ENCODE data around the gene IL32. TPM values are rescaled to one million over a fixed set of nuclear protein-coding genes. Genes with fewer than 3 reads are reported as not detected.

The IL32 gene
- total and polyA plus RNA-seq, 9 of the 15 experiments (the other 6 are each of a cell fraction or from before 2014, with no cell fraction given): 0.21 to 2.2 (median 0.37) TPM; not detected in 3

DNA sequence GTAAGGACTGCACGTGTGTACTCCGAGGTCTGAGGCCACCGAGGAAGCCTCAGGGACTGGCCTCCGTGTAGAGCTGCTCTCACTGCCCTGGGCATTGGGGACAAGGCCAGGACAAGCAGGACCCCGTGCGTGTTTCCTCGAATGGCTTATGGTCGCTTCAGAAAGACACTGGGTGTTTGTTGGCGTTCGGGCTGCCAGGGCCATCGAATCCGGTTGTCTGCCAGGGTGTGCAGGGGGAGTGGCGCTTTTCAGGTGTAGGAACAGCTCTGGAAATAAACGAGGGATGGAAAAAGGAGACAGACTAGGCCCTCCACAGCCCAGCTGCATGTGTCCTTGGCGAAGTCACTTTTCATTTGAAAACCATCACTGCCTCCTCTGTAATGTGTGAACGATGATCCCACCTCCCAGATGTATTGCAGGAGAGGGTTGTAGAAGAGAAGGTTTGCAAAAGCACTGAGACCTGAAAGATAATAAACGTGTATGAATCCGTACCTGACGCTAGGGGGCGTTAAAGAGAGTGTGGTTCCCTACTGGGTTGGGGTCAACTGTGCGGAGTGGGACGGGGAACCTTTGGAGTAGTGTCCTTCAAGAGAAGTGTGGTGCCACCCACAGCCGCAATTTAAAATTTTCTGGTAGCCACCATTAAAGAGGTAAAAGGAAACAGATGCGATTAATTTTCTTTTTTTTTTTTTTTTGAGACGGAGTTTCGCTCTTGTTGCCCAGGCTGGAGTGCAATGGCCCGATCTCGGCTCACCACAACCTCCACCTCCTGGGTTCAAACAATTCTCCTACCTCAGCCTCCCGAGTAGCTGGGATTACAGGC is 35.8 kb downstream of the IL32 start (continued):
- TF ChIP-seq, protein P1, sequence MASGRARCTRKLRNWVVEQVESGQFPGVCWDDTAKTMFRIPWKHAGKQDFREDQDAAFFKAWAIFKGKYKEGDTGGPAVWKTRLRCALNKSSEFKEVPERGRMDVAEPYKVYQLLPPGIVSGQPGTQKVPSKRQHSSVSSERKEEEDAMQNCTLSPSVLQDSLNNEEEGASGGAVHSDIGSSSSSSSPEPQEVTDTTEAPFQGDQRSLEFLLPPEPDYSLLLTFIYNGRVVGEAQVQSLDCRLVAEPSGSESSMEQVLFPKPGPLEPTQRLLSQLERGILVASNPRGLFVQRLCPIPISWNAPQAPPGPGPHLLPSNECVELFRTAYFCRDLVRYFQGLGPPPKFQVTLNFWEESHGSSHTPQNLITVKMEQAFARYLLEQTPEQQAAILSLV (tag; IDR thresholded peaks at IDR 0.05): no peak
- TF ChIP-seq L3MBTL2 (IDR thresholded peaks at IDR 0.05) (peak; percentile 20; the same call in 1 of the 2 replicates), ZNF311 (CRISPR knock-in tag; IDR thresholded peaks at IDR 0.05) (no peak), MAZ (CRISPR knock-in tag; conservative IDR thresholded peaks at IDR 0.05 in 1 of 2, IDR thresholded peaks at IDR 0.05 in 1 of 2) (0 out of 4 replicates have a peak, but pooled peaks of 1 of the 2 experiments have one; percentile 47), ZNF384 (IDR thresholded peaks at IDR 0.05; ENCODE audit: low read depth, low read length) (peak; percentile 46; the same call in 1 of the 2 replicates), CXXC5 (CRISPR knock-in tag; IDR thresholded peaks at IDR 0.05) (peak; percentile 27; the same call in 1 of the 2 replicates), RBFOX2 (IDR thresholded peaks at IDR 0.05; ENCODE audit: low read depth, low read length) (0 out of 2 replicates have a peak, but pooled peaks have one; percentile 32), CREM (IDR thresholded peaks at IDR 0.05; ENCODE audit: low read depth) (peak; percentile 77), CC2D1A (IDR thresholded peaks at IDR 0.05) (peak; percentile 78; the same call in 1 of the 2 replicates), ZBTB7A (IDR thresholded peaks at IDR 0.05; ENCODE audit: borderline replicate concordance, control insufficient read depth, low read depth, low read length) (peak; percentile 90), RCOR1 (IDR thresholded peaks at IDR 0.05; ENCODE audit: borderline replicate concordance in 1 of 2, low read depth in 2 of 2, low read length in 2 of 2) (peak in 1 of 2 experiments; percentile 27; a peak in 1 of 4 replicates), ARID2 (IDR thresholded peaks at IDR 0.05) (peak; percentile 72; the same call in 1 of the 2 replicates)
- TF ChIP-seq, protein P2, sequence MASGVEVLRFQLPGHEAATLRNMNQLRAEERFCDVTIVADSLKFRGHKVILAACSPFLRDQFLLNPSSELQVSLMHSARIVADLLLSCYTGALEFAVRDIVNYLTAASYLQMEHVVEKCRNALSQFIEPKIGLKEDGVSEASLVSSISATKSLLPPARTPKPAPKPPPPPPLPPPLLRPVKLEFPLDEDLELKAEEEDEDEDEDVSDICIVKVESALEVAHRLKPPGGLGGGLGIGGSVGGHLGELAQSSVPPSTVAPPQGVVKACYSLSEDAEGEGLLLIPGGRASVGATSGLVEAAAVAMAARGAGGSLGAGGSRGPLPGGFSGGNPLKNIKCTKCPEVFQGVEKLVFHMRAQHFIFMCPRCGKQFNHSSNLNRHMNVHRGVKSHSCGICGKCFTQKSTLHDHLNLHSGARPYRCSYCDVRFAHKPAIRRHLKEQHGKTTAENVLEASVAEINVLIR (CRISPR knock-in tag; IDR thresholded peaks at IDR 0.05): no peak
- TF ChIP-seq, protein P3, sequence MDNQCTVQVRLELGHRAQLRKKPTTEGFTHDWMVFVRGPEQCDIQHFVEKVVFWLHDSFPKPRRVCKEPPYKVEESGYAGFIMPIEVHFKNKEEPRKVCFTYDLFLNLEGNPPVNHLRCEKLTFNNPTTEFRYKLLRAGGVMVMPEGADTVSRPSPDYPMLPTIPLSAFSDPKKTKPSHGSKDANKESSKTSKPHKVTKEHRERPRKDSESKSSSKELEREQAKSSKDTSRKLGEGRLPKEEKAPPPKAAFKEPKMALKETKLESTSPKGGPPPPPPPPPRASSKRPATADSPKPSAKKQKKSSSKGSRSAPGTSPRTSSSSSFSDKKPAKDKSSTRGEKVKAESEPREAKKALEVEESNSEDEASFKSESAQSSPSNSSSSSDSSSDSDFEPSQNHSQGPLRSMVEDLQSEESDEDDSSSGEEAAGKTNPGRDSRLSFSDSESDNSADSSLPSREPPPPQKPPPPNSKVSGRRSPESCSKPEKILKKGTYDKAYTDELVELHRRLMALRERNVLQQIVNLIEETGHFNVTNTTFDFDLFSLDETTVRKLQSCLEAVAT (IDR thresholded peaks at IDR 0.05): peak in 1 of 2 experiments; percentile 52; a peak in 1 of 4 replicates
- TF ChIP-seq, protein P4, sequence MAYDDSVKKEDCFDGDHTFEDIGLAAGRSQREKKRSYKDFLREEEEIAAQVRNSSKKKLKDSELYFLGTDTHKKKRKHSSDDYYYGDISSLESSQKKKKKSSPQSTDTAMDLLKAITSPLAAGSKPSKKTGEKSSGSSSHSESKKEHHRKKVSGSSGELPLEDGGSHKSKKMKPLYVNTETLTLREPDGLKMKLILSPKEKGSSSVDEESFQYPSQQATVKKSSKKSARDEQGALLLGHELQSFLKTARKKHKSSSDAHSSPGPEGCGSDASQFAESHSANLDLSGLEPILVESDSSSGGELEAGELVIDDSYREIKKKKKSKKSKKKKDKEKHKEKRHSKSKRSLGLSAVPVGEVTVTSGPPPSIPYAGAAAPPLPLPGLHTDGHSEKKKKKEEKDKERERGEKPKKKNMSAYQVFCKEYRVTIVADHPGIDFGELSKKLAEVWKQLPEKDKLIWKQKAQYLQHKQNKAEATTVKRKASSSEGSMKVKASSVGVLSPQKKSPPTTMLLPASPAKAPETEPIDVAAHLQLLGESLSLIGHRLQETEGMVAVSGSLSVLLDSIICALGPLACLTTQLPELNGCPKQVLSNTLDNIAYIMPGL (CRISPR knock-in tag; IDR thresholded peaks at IDR 0.05): peak; percentile 43; the same call in 1 of the 2 replicates
- TF ChIP-seq, protein P5, sequence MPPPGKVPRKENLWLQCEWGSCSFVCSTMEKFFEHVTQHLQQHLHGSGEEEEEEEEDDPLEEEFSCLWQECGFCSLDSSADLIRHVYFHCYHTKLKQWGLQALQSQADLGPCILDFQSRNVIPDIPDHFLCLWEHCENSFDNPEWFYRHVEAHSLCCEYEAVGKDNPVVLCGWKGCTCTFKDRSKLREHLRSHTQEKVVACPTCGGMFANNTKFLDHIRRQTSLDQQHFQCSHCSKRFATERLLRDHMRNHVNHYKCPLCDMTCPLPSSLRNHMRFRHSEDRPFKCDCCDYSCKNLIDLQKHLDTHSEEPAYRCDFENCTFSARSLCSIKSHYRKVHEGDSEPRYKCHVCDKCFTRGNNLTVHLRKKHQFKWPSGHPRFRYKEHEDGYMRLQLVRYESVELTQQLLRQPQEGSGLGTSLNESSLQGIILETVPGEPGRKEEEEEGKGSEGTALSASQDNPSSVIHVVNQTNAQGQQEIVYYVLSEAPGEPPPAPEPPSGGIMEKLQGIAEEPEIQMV (tag; conservative IDR thresholded peaks at IDR 0.05; ENCODE audit: low read depth): peak; percentile 96
